HEK293 (cell line): ENCODE measurements around the gene TNS1.

Experiments
- ZNF114 ChIP-seq: fragments of 450-650 bp; formaldehyde crosslinking; IDR thresholded peaks from 2 replicates; pipeline ENCODE4 v1.5.0; 2017; ENCODE audit warnings: missing biosample characterization, missing genetic modification characterization
- ZNF558 ChIP-seq: fragments of 450-650 bp; formaldehyde crosslinking; IDR thresholded peaks from 2 replicates; pipeline ENCODE4 v1.5.1; 2016; ENCODE audit warnings: missing biosample characterization, missing genetic modification characterization
- TF ChIP-seq, protein P1 (sequence below): fragments of 450-650 bp; formaldehyde crosslinking; IDR thresholded peaks from 2 replicates; pipeline ENCODE4 v1.5.1; 2016; ENCODE audit warnings: missing biosample characterization, missing genetic modification characterization
- TF ChIP-seq, protein P2 (sequence below): fragments of 450-650 bp; formaldehyde crosslinking; IDR thresholded peaks from 2 replicates; pipeline ENCODE4 v1.5.1; 2016; ENCODE audit warnings: missing biosample characterization, missing genetic modification characterization
- TF ChIP-seq, protein P3 (sequence below): fragments of 450-650 bp; formaldehyde crosslinking; conservative IDR thresholded peaks from 2 replicates; pipeline ENCODE4 v1.5.1; 2016; ENCODE audit warnings: low read depth, missing biosample characterization, missing genetic modification characterization
- TF ChIP-seq, protein P4 (sequence below): fragments of 450-650 bp; formaldehyde crosslinking; IDR thresholded peaks from 2 replicates; pipeline ENCODE4 v1.5.1; 2016; ENCODE audit warnings: missing biosample characterization, missing genetic modification characterization
- TF ChIP-seq, protein P5 (sequence below): fragments of 450-650 bp; formaldehyde crosslinking; IDR thresholded peaks from 2 replicates; pipeline ENCODE4 v1.5.1; 2017; ENCODE audit warnings: missing biosample characterization, missing genetic modification characterization

DNA sequence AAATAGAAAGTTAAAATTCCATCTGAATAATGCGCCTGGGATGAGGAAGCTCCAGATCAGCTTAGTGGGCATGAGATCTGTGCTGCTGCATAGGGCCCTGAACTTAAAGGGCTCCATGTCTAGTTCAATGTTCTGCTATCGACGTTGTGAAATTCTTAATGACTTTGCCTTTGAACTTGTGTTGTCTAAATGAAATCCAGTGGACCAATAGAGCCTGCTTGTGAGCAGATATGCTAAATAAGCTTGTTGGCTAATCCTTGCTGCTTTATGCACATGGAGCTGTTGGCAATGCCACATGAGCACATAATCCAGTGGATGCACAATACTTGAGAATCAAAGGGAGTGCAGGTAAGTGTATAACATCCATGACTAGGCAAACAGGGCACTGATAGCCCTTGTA is 228.6 kb downstream of the TNS1 start:
- no peak for TF ChIP-seq ZNF114 (tag by site-specific recombination)
- TF ChIP-seq, protein P1, sequence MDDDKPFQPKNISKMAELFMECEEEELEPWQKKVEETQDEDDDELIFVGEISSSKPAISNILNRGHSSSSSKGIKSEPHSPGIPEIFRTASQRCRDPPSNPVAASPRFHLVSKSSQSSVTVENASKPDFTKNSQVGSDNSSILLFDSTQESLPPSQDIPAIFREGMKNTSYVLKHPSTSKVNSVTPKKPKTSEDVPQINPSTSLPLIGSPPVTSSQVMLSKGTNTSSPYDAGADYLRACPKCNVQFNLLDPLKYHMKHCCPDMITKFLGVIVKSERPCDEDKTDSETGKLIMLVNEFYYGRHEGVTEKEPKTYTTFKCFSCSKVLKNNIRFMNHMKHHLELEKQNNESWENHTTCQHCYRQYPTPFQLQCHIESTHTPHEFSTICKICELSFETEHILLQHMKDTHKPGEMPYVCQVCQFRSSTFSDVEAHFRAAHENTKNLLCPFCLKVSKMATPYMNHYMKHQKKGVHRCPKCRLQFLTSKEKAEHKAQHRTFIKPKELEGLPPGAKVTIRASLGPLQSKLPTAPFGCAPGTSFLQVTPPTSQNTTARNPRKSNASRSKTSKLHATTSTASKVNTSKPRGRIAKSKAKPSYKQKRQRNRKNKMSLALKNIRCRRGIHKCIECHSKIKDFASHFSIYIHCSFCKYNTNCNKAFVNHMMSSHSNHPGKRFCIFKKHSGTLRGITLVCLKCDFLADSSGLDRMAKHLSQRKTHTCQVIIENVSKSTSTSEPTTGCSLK (tag by site-specific recombination), result no peak
- TF ChIP-seq, protein P2, sequence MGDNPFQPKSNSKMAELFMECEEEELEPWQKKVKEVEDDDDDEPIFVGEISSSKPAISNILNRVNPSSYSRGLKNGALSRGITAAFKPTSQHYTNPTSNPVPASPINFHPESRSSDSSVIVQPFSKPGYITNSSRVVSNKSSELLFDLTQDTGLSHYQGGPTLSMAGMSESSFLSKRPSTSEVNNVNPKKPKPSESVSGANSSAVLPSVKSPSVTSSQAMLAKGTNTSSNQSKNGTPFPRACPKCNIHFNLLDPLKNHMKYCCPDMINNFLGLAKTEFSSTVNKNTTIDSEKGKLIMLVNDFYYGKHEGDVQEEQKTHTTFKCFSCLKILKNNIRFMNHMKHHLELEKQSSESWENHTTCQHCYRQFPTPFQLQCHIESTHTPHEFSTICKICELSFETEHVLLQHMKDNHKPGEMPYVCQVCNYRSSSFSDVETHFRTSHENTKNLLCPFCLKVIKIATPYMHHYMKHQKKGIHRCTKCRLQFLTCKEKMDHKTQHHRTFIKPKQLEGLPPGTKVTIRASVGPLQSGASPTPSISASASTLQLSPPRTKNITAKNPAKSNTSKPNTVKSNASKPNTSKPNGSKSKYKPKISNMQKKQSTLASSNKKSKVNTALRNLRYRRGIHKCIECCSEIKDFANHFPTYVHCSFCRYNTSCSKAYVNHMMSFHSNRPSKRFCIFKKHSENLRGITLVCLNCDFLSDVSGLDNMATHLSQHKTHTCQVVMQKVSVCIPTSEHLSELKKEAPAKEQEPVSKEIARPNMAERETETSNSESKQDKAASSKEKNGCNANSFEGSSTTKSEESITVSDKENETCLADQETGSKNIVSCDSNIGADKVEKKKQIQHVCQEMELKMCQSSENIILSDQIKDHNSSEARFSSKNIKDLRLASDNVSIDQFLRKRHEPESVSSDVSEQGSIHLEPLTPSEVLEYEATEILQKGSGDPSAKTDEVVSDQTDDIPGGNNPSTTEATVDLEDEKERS (tag by site-specific recombination), result no peak
- no peak for TF ChIP-seq ZNF558 (tag by site-specific recombination)
- TF ChIP-seq, protein P3, sequence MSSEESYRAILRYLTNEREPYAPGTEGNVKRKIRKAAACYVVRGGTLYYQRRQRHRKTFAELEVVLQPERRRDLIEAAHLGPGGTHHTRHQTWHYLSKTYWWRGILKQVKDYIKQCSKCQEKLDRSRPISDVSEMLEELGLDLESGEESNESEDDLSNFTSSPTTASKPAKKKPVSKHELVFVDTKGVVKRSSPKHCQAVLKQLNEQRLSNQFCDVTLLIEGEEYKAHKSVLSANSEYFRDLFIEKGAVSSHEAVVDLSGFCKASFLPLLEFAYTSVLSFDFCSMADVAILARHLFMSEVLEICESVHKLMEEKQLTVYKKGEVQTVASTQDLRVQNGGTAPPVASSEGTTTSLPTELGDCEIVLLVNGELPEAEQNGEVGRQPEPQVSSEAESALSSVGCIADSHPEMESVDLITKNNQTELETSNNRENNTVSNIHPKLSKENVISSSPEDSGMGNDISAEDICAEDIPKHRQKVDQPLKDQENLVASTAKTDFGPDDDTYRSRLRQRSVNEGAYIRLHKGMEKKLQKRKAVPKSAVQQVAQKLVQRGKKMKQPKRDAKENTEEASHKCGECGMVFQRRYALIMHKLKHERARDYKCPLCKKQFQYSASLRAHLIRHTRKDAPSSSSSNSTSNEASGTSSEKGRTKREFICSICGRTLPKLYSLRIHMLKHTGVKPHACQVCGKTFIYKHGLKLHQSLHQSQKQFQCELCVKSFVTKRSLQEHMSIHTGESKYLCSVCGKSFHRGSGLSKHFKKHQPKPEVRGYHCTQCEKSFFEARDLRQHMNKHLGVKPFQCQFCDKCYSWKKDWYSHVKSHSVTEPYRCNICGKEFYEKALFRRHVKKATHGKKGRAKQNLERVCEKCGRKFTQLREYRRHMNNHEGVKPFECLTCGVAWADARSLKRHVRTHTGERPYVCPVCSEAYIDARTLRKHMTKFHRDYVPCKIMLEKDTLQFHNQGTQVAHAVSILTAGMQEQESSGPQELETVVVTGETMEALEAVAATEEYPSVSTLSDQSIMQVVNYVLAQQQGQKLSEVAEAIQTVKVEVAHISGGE (tag by site-specific recombination), result no peak
- TF ChIP-seq, protein P4, sequence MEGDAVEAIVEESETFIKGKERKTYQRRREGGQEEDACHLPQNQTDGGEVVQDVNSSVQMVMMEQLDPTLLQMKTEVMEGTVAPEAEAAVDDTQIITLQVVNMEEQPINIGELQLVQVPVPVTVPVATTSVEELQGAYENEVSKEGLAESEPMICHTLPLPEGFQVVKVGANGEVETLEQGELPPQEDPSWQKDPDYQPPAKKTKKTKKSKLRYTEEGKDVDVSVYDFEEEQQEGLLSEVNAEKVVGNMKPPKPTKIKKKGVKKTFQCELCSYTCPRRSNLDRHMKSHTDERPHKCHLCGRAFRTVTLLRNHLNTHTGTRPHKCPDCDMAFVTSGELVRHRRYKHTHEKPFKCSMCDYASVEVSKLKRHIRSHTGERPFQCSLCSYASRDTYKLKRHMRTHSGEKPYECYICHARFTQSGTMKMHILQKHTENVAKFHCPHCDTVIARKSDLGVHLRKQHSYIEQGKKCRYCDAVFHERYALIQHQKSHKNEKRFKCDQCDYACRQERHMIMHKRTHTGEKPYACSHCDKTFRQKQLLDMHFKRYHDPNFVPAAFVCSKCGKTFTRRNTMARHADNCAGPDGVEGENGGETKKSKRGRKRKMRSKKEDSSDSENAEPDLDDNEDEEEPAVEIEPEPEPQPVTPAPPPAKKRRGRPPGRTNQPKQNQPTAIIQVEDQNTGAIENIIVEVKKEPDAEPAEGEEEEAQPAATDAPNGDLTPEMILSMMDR (tag by site-specific recombination), result no peak
- TF ChIP-seq, protein P5, sequence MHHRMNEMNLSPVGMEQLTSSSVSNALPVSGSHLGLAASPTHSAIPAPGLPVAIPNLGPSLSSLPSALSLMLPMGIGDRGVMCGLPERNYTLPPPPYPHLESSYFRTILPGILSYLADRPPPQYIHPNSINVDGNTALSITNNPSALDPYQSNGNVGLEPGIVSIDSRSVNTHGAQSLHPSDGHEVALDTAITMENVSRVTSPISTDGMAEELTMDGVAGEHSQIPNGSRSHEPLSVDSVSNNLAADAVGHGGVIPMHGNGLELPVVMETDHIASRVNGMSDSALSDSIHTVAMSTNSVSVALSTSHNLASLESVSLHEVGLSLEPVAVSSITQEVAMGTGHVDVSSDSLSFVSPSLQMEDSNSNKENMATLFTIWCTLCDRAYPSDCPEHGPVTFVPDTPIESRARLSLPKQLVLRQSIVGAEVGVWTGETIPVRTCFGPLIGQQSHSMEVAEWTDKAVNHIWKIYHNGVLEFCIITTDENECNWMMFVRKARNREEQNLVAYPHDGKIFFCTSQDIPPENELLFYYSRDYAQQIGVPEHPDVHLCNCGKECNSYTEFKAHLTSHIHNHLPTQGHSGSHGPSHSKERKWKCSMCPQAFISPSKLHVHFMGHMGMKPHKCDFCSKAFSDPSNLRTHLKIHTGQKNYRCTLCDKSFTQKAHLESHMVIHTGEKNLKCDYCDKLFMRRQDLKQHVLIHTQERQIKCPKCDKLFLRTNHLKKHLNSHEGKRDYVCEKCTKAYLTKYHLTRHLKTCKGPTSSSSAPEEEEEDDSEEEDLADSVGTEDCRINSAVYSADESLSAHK (tag by site-specific recombination), result no peak
